Epidermal melanocyte (primary cell): ENCODE results near the gene ZNF699.
"Not testable (repeated sequence)": the region's sequence is repeated elsewhere in the genome, so short reads cannot be mapped to it uniquely, and the experiment has no call there.

ENCODE experiments used
- DNase-seq: peaks from one replicate; pipeline ENCODE4 v3.0.0; 2011; ENCODE audit warnings: low spot score; ENCODE audit not compliant: insufficient read length

The ZNF699 gene

DNA sequence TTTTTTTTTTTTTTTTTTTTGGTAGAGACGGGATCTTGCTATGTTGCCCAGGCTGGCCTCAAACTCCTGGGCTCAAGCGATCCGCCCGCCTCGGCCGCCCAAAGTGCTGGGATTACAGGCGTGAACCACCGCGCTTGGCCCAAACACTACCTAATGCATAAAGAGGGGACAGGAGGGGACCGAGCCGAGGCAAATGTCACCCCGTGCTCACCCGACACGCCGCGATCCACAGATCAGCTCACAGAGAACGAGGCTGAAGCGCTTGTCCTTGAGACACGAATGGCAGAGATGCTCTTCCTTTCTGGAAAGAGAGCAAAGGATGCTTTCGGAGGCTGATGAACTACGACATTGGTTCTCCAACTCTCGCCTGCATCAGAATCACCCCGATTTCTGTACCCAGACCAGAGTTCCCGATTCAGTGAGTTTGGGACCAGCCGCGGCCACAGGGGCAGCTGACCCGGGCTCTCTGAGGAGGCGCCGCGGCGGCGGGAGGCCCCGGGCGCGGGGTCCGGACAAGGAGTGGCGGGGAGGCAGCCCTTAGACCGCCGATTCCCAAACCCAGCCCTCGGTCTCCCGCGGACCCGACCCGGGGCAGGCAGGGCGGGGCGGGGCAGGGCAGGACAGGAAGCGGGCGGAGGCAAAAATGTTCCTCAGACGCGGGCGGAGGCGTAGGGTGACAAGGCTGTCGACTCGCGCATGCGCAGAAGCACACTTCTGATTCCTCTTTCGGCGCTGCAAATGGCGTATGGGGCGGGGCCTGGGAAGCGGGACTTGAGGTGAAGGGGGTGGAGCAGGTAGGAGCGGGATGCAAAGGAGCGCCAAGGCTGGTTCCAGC, at the start of gene ZNF699:
Gene ZNF699 (minus strand): TSS at position 700 of the 835 bp plus-strand sequence. CDS start 4,719 bp downstream, outside the sequence.
- DNase-seq: peak; percentile 89

GRCh38 chr19:9354651-9355050, 45.0 kb upstream of the ZNF699 start:
- DNase-seq: no peak

DNA sequence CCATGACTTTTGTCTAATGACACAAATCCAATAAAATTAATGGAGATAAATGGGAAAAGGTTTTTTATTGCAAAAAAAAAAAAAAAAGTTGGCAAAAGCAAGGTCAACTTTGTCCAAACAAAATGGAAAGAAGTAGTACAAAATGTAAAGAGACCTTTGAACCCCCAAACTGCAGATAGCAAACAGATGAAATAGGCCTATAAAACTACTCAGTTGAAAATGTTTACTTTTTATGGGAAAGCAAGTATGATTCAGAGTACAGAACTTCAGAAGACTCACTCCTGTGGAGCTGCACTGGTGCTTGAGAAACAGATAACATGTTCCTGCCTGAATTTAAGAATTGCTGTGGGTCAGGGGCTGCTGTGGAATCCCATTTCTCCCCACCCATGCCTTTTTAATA, 43.4 kb upstream of the ZNF699 start:
- DNase-seq: no peak

DNA sequence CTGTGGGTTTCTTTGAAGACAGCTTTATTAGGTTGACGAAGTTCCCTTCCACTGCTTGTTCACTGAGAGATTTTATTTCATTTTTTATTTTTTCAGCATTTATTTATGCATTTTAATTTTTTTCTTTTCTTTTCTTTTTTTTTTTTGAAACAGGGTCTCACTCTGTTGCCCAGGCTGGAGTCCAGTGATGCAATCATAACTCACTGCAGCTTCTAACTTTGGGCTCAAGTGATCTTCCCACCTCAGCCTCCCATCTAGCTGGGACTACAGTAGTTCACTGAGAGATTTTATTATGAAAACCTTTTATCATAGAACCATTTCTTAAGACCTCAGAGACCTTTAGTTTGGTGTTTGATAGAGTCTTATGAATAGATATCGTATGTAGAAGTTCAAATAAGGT, 42.9 kb upstream of the ZNF699 start:
- no peak for DNase-seq

GRCh38 chr19:9348671-9349070, 39.0 kb upstream of the ZNF699 start:
- no peak for DNase-seq

- no peak for DNase-seq
These were observed 38.6 kb upstream of the ZNF699 start for GRCh38 chr19:9348253-9348652.

GRCh38 chr19:9345005-9345404, 35.4 kb upstream of the ZNF699 start:
- no peak for DNase-seq

DNA sequence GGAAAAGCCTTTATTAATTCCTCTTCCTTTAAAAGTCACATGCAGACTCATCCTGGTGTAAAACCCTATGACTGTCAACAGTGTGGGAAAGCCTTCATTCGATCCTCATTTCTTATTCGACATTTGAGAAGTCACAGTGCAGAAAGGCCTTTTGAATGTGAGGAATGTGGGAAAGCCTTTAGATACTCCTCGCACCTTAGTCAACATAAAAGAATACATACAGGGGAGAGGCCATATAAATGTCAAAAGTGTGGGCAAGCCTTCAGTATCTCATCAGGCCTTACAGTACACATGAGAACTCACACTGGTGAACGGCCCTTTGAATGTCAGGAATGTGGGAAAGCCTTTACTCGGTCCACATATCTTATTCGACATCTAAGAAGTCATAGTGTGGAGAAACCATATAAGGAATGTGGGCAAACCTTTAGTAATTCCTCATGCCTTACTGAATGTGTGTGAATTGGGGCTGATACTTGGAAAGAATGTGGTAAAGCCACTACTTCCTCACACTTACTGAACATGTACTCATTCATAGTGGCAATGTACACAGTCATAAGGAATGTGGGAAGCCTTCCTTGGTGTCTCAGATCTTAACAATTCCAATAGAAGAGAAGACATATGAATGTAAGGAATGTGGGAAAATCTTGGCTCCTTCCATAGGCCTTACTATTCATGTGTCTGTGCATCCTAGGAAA, 33.1 kb upstream of the ZNF699 start:
- no peak for DNase-seq

GRCh38 chr19:9329999-9330398, 20.4 kb upstream of the ZNF699 start:
- no peak for DNase-seq

- DNase-seq: no peak
These were observed 14.9 kb upstream of the ZNF699 start for GRCh38 chr19:9324584-9324962.

- peak; percentile 83 for DNase-seq
These were observed 14.4 kb upstream of the ZNF699 start, which contains the start of gene ZNF559 for GRCh38 chr19:9323919-9324583. Gene ZNF559 (plus strand): TSS chr19:9324179. CDS start chr19:9338550, 14,371 bp downstream.

GRCh38 chr19:9323557-9323918, 13.9 kb upstream of the ZNF699 start:
- DNase-seq: no peak

- not testable (repeated sequence) for DNase-seq
These were observed 12.6 kb upstream of the ZNF699 start for GRCh38 chr19:9322201-9322600.

DNA sequence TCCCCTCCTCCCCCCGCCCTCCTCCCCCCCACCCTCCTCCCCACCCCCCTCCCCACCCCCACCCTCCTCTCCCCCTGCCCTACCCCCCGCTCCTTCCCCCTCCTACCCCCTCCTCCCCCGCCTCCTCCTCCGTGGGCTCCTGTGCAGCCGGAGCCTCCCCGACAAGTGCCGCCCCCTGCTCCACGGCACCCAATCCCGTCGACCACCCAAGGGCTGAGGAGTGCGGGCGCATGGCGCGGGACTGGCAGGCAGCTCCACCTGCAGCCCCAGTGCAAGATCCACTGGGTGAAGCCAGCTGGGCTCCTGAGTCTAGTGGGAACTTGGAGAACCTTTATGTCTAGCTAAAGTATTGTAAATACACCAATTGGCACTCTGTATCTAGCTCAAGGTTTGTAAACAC, 12.1 kb upstream of the ZNF699 start:
- DNase-seq: not testable (repeated sequence)

GRCh38 chr19:9321338-9321737, 11.7 kb upstream of the ZNF699 start:
- no peak for DNase-seq

GRCh38 chr19:9313756-9314155, 4.1 kb upstream of the ZNF699 start:
- DNase-seq: no peak

DNA sequence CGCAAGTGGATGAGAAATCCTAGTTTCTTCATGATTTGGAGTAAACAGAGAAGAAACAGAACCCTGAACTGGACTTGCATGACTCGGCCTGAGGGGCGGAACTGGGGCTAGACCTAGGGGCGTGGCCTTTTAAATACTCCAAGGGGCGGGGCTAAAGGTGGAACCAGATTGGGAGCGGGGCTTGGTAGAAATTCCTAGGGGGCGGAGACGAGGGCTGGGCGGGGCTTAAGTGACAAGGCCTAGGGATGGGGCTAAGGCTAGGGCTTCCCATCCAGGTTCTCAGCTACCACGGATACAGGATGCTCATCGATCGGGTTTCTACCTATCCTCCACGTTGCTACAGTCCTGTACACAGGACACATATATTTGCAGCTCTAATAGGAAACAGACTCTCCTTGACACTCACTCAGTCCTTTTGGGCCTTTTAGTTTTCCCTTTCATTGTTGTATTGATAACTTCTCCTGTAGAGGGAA, 372 bp upstream of the ZNF699 start:
- DNase-seq: peak; percentile 77

- no peak for DNase-seq
These were observed 1.4 kb downstream of the ZNF699 start for GRCh38 chr19:9308091-9308770.

DNA sequence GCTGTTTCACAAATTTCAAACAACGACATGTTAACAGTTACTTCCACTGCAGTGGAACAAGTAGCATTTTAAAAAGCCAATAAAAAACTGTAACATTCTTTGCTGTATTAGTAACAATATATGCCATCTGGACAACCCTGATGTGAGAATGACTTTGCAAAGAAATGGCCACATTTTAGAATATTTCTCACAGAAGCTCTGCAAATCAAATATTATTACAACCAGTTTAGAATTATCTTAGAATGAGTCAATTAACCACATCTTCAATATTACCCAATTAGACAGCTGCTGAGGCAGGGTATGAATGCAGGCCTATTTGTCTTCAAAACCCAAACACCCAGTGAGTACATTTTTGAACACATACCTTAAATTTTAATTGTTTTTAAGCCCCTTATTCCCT, 3.2 kb downstream of the ZNF699 start:
- no peak for DNase-seq

GRCh38 chr19:9296336-9296735, 13.3 kb downstream of the ZNF699 start:
- DNase-seq: no peak

DNA sequence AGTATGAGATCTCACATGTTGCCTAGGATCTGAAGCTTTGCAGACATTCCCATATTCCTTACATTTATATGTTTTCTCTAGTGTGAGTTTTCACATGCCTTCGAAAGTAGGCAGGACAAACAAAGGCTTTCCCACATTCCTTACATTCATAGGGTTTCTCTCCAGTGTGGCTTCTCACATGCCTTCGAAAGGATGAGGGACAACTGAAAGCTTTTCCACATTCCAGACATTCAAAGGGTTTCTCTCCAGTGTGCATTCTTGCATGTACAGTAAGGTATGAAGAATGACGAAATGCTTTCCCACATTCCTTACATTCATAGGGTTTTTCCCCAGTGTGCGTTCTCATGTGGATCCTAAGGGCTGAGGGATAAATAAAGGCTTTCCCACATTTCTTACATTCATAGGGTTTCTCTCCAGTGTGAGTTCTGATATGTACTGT, 14.2 kb downstream of the ZNF699 start:
- no peak for DNase-seq
